ENCODE data around the gene CKS1B.
"Not testable (repeated sequence)": the region's sequence is repeated elsewhere in the genome, so short reads cannot be mapped to it uniquely, and the experiment has no call there.

The CKS1B gene

GRCh38 chr1:154986736-154987135 is 12.3 kb downstream of the CKS1B start:
- H3K27ac ChIP-seq (ENCODE audit: insufficient read depth, low read depth, low read length, poor library complexity, severe bottlenecking); H3K9me3 ChIP-seq (ENCODE audit: control insufficient read depth, low read length); H3K4me3 ChIP-seq (ENCODE audit: insufficient read depth, low read depth, low read length); H3K27me3 ChIP-seq (ENCODE audit: control insufficient read depth, insufficient read depth, low read length, poor library complexity, severe bottlenecking): not testable (repeated sequence)
- WGBS, 2 experiments = 84 to 93% methylated on average over 4 of the region's 4 CpGs
- H3K36me3 ChIP-seq (ENCODE audit: control insufficient read depth, insufficient read depth, low read length) = peaks cover 34% of the 10 kb centered on the region
- H3K4me1 ChIP-seq (ENCODE audit: control insufficient read depth, insufficient read depth, low read length) = peaks cover 12% of the 10 kb centered on the region

GRCh38 chr1:154987326-154987725 is 12.8 kb downstream of the CKS1B start:
- peaks cover 11% of the 10 kb centered on the region for H3K4me1 ChIP-seq (ENCODE audit: control insufficient read depth, insufficient read depth, low read length)
- no peak overlapping the region for H3K4me3 ChIP-seq (ENCODE audit: insufficient read depth, low read depth, low read length)
- peaks cover 34% of the 10 kb centered on the region for H3K36me3 ChIP-seq (ENCODE audit: control insufficient read depth, insufficient read depth, low read length)
- H3K27ac ChIP-seq (ENCODE audit: insufficient read depth, low read depth, low read length, poor library complexity, severe bottlenecking) = no peak overlapping the region
- H3K27me3 ChIP-seq (ENCODE audit: control insufficient read depth, insufficient read depth, low read length, poor library complexity, severe bottlenecking) = no peaks in the 10 kb centered on the region
- WGBS, 2 experiments = 97% methylated on average over 6 of the region's 6 CpGs
- no peaks in the 10 kb centered on the region for H3K9me3 ChIP-seq (ENCODE audit: control insufficient read depth, low read length)

GRCh38 chr1:154988058-154988954 is 13.8 kb downstream of the CKS1B start:
- H3K4me3 ChIP-seq (ENCODE audit: insufficient read depth, low read depth, low read length) = no peak overlapping the region
- 96% methylated on average over 17 of the region's 17 CpGs for WGBS, 2 experiments

GRCh38 chr1:154989195-154989860 is 14.8 kb downstream of the CKS1B start:
- Histone ChIP-seq H3K9me3 (ENCODE audit: control insufficient read depth, low read length) (no peaks in the 10 kb centered on the region), H3K36me3 (ENCODE audit: control insufficient read depth, insufficient read depth, low read length) (peaks cover 34% of the 10 kb centered on the region), H3K27ac (ENCODE audit: insufficient read depth, low read depth, low read length, poor library complexity, severe bottlenecking) (no peak overlapping the region), H3K4me3 (ENCODE audit: insufficient read depth, low read depth, low read length) (no peak overlapping the region), H3K27me3 (ENCODE audit: control insufficient read depth, insufficient read depth, low read length, poor library complexity, severe bottlenecking) (no peaks in the 10 kb centered on the region), H3K4me1 (ENCODE audit: control insufficient read depth, insufficient read depth, low read length) (peaks cover 6% of the 10 kb centered on the region)
- 87 to 94% methylated on average over 3 of the region's 3 CpGs for WGBS, 2 experiments

More at GRCh38 chr1:154988058-154988954, 13.8 kb downstream of the CKS1B start:
- peaks cover 34% of the 10 kb centered on the region for H3K36me3 ChIP-seq (ENCODE audit: control insufficient read depth, insufficient read depth, low read length)
- no peaks in the 10 kb centered on the region for H3K27me3 ChIP-seq (ENCODE audit: control insufficient read depth, insufficient read depth, low read length, poor library complexity, severe bottlenecking)
- no peak overlapping the region for H3K27ac ChIP-seq (ENCODE audit: insufficient read depth, low read depth, low read length, poor library complexity, severe bottlenecking)
- H3K4me1 ChIP-seq (ENCODE audit: control insufficient read depth, insufficient read depth, low read length) = peaks cover 9% of the 10 kb centered on the region
- no peaks in the 10 kb centered on the region for H3K9me3 ChIP-seq (ENCODE audit: control insufficient read depth, low read length)

DNA sequence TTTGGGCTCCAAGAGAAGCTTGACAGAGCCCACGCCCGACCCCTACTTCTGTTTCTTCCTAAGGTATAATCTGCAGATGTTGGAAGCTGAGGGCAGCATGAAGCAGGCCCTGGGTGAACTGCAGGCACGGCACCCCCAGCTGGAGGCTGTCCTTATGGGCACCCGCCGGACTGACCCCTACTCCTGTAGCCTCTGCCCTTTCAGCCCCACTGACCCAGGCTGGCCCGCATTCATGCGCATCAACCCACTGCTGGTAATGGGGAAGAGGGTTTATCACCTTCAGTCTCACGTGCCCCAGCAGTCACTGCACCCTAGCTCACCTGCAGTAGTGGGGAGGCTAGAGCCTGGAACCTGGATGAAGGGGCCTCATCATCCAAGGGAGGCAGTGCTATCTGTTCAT is 15.8 kb downstream of the CKS1B start:
- WGBS, 2 experiments = 92 to 94% methylated on average over 8 of the region's 8 CpGs
- Histone ChIP-seq H3K27ac (ENCODE audit: insufficient read depth, low read depth, low read length, poor library complexity, severe bottlenecking) (no peak overlapping the region), H3K36me3 (ENCODE audit: control insufficient read depth, insufficient read depth, low read length) (peaks cover 34% of the 10 kb centered on the region), H3K27me3 (ENCODE audit: control insufficient read depth, insufficient read depth, low read length, poor library complexity, severe bottlenecking) (no peaks in the 10 kb centered on the region), H3K4me1 (ENCODE audit: control insufficient read depth, insufficient read depth, low read length) (no peaks in the 10 kb centered on the region), H3K4me3 (ENCODE audit: insufficient read depth, low read depth, low read length) (no peak overlapping the region), H3K9me3 (ENCODE audit: control insufficient read depth, low read length) (no peaks in the 10 kb centered on the region)

- Histone ChIP-seq H3K9me3 (ENCODE audit: control insufficient read depth, low read length) (no peaks in the 10 kb centered on the region), H3K27ac (ENCODE audit: insufficient read depth, low read depth, low read length, poor library complexity, severe bottlenecking) (no peak overlapping the region), H3K27me3 (ENCODE audit: control insufficient read depth, insufficient read depth, low read length, poor library complexity, severe bottlenecking) (no peaks in the 10 kb centered on the region), H3K36me3 (ENCODE audit: control insufficient read depth, insufficient read depth, low read length) (peaks cover 30% of the 10 kb centered on the region), H3K4me3 (ENCODE audit: insufficient read depth, low read depth, low read length) (no peak overlapping the region), H3K4me1 (ENCODE audit: control insufficient read depth, insufficient read depth, low read length) (no peaks in the 10 kb centered on the region)
- WGBS, 2 experiments = 89 to 92% methylated on average over 14 of the region's 14 CpGs
These were observed 18.5 kb downstream of the CKS1B start for GRCh38 chr1:154992721-154993571.

DNA sequence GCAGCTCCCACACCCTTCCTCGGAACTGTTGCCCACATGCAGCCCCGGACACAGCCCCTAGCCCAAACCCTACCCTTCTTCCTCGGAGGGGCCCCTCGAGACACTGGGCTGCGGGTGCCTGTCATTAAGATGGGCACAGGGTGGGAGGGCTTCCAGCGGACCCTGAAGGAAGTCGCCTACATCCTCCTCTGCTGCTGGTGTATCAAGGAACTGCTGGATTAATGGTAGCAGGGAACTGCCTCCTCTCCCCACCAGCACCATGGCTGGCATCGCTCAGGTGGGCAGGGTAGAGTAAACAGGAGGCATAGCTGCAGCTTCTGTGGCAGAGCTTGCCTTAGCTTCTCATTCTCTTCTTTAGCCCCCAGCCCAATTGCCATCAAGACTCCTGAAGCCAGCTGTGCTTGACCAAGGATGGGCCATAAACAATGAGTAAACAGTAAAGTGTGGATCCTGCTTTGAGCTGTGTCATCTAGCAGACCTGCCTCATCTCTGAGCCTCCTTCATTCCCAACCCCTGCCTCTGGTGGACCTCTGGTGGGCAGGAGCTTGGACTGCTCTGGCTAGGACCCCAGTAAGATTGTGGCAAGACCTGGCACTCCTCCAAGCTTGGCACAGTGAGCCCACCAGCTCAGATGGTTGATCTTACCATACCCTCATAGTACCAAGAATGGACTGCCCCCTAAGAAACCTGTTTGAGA is 19.2 kb downstream of the CKS1B start, which contains the start of gene LENEP:
TSS of gene LENEP (plus strand) at position 15 of the 697 bp plus-strand sequence. CDS start at position 37, 22 bp downstream.
- 91 to 92% methylated on average over 8 of the region's 8 CpGs for WGBS, 2 experiments
- no peak within 1 kb of the TSS for H3K27ac ChIP-seq (ENCODE audit: insufficient read depth, low read depth, low read length, poor library complexity, severe bottlenecking)
- no peaks in the 10 kb centered on the region for H3K4me1 ChIP-seq (ENCODE audit: control insufficient read depth, insufficient read depth, low read length)
- no peaks in the 10 kb centered on the region for H3K27me3 ChIP-seq (ENCODE audit: control insufficient read depth, insufficient read depth, low read length, poor library complexity, severe bottlenecking)
- no peak within 1 kb of the TSS for H3K4me3 ChIP-seq (ENCODE audit: insufficient read depth, low read depth, low read length)
- H3K36me3 ChIP-seq (ENCODE audit: control insufficient read depth, insufficient read depth, low read length) = peaks cover 23% of the 10 kb centered on the region
- no peaks in the 10 kb centered on the region for H3K9me3 ChIP-seq (ENCODE audit: control insufficient read depth, low read length)

GRCh38 chr1:154994269-154994587 is 19.7 kb downstream of the CKS1B start:
- peaks cover 18% of the 10 kb centered on the region for H3K36me3 ChIP-seq (ENCODE audit: control insufficient read depth, insufficient read depth, low read length)
- no peak overlapping the region for H3K4me3 ChIP-seq (ENCODE audit: insufficient read depth, low read depth, low read length)
- H3K27ac ChIP-seq (ENCODE audit: insufficient read depth, low read depth, low read length, poor library complexity, severe bottlenecking) = no peak overlapping the region
- H3K27me3 ChIP-seq (ENCODE audit: control insufficient read depth, insufficient read depth, low read length, poor library complexity, severe bottlenecking) = no peaks in the 10 kb centered on the region
- H3K4me1 ChIP-seq (ENCODE audit: control insufficient read depth, insufficient read depth, low read length) = no peaks in the 10 kb centered on the region
- H3K9me3 ChIP-seq (ENCODE audit: control insufficient read depth, low read length) = no peaks in the 10 kb centered on the region
- WGBS, 2 experiments = 94 to 98% methylated on average over 1 of the region's 1 CpG

GRCh38 chr1:154994591-154994990 is 20.1 kb downstream of the CKS1B start:
- Histone ChIP-seq H3K27me3 (ENCODE audit: control insufficient read depth, insufficient read depth, low read length, poor library complexity, severe bottlenecking) (no peaks in the 10 kb centered on the region), H3K9me3 (ENCODE audit: control insufficient read depth, low read length) (no peaks in the 10 kb centered on the region), H3K4me1 (ENCODE audit: control insufficient read depth, insufficient read depth, low read length) (no peaks in the 10 kb centered on the region), H3K27ac (ENCODE audit: insufficient read depth, low read depth, low read length, poor library complexity, severe bottlenecking) (no peak overlapping the region), H3K4me3 (ENCODE audit: insufficient read depth, low read depth, low read length) (no peak overlapping the region), H3K36me3 (ENCODE audit: control insufficient read depth, insufficient read depth, low read length) (peaks cover 14% of the 10 kb centered on the region)
- WGBS, 2 experiments = 94 to 96% methylated on average over 3 of the region's 3 CpGs
